Keratinocyte (primary cell): ENCODE results near the gene LRRC27. TPM values are rescaled to one million over a fixed set of nuclear protein-coding genes. Genes with fewer than 3 reads are reported as not detected.

Experiments used
- DNase-seq: peaks from one replicate; pipeline ENCODE4 v3.0.0-alpha.2; 2011; ENCODE audit warnings: low read depth, missing footprints, low spot score
- FAIRE-seq: peaks from 2 replicates; lab custom pipeline; 2011; peaks lifted over from hg19 to GRCh38; lab: Jason Lieb, UNC
- H2AFZ ChIP-seq: 2 replicates; pipeline ENCODE4 v1.6.0; 2012; ENCODE audit warnings: low read length, control low read depth, inconsistent platforms; ENCODE audit not compliant: control insufficient read depth
- H3K27ac ChIP-seq: 2 replicates; pipeline ENCODE4 v1.5.1; 2011; ENCODE audit warnings: low read length; ENCODE audit not compliant: control insufficient read depth, insufficient read depth
- H3K27me3 ChIP-seq: 3 replicates; pipeline ENCODE4 v1.6.0; 2011; ENCODE audit warnings: low read length; ENCODE audit not compliant: control insufficient read depth, insufficient read depth; ENCODE audit errors: extremely low read depth
- H3K36me3 ChIP-seq, 2 experiments: 2 replicates in 1 of 2; 3 replicates in 1 of 2; pipeline ENCODE4 v1.5.1; 2011; ENCODE audit warnings: low read length in 2 of 2, mild to moderate bottlenecking in 1 of 2; ENCODE audit not compliant: control insufficient read depth in 2 of 2, insufficient read depth in 2 of 2; ENCODE audit errors: extremely low read depth in 1 of 2
- H3K4me1 ChIP-seq: 3 replicates; pipeline ENCODE4 v1.5.1; 2011; ENCODE audit warnings: low read length; ENCODE audit not compliant: control insufficient read depth, insufficient read depth; ENCODE audit errors: extremely low read depth
- H3K4me2 ChIP-seq: 3 replicates; pipeline ENCODE4 v1.6.0; 2011; ENCODE audit warnings: low read depth, low read length; ENCODE audit not compliant: control insufficient read depth, insufficient read depth; ENCODE audit errors: extremely low read depth
- H3K4me3 ChIP-seq, 3 experiments: fragments of 200-600 bp in 1 of 3; sonication (generic) in 1 of 3; 2 replicates in 2 of 3; 3 replicates in 1 of 3; pipeline ENCODE4 v1.5.1; 2011 to 2016; ENCODE audit warnings: low read length in 3 of 3, mild to moderate bottlenecking in 3 of 3, control low read depth in 2 of 3, inconsistent platforms in 1 of 3, low read depth in 1 of 3, mixed read lengths in 1 of 3, mixed run types in 1 of 3, moderate library complexity in 1 of 3; ENCODE audit not compliant: control insufficient read depth in 2 of 3, insufficient read depth in 2 of 3; ENCODE audit errors: extremely low read depth in 1 of 3
- H3K79me2 ChIP-seq: 2 replicates; pipeline ENCODE4 v1.6.0; 2012; ENCODE audit warnings: low read length; ENCODE audit not compliant: control insufficient read depth, insufficient read depth
- H3K9ac ChIP-seq: 3 replicates; pipeline ENCODE4 v1.6.0; 2011; ENCODE audit warnings: low read length; ENCODE audit not compliant: control insufficient read depth, insufficient read depth; ENCODE audit errors: extremely low read depth
- H3K9me1 ChIP-seq: 3 replicates; pipeline ENCODE4 v1.6.0; 2011; ENCODE audit warnings: low read length; ENCODE audit not compliant: control insufficient read depth, insufficient read depth; ENCODE audit errors: extremely low read depth
- H3K9me3 ChIP-seq: 2 replicates; pipeline ENCODE4 v1.5.1; 2012; ENCODE audit warnings: low read depth, low read length; ENCODE audit not compliant: control insufficient read depth
- H4K20me1 ChIP-seq: 3 replicates; pipeline ENCODE4 v1.6.0; 2011; ENCODE audit warnings: low read length; ENCODE audit not compliant: control insufficient read depth, insufficient read depth; ENCODE audit errors: extremely low read depth
- EZH2 ChIP-seq: IDR thresholded peaks from one replicate; pipeline ENCODE4 v1.6.1; 2012; ENCODE audit warnings: inconsistent platforms, mild to moderate bottlenecking, low read length, moderate library complexity
- dilution Hi-C: fragments of 300-500 bp; cut with MboI; formaldehyde crosslinking; loops from one replicate; pipeline ENCODE4 v1.7.0; 2020; ENCODE audit warnings: low sequenced_read_pairs; ENCODE audit not compliant: extremely low pct_ligation_motif_present
- polyA plus RNA-seq, 5 experiments: library from polyadenylated mRNA; depleted of rRNA in 3 of 5; stranded (reverse) in 3 of 5; stranded (forward) in 1 of 5; unstranded in 1 of 5; fragments of >200 nt; gene quantifications; 1 replicate in 1 of 5; 2 replicates in 3 of 5; 3 replicates in 1 of 5; pipeline versions ENCODE4 v1.2.1 to v1.2.3, GENCODE V29; 2011 to 2012; ENCODE audit warnings: missing spikeins in 2 of 5, low read depth in 1 of 5, low replicate concordance in 1 of 5
- TF ChIP-seq, protein P1 (sequence below), 3 experiments: IDR thresholded peaks in 1 of 3; conservative IDR thresholded peaks in 1 of 3; optimal IDR thresholded peaks in 1 of 3; 2 replicates in 2 of 3; 3 replicates in 1 of 3; pipeline versions ENCODE3 to v1.5.1; 2011; ENCODE audit warnings: low read length in 3 of 3, mild to moderate bottlenecking in 3 of 3, moderate library complexity in 2 of 3, control low read depth in 1 of 3, inconsistent platforms in 1 of 3; ENCODE audit not compliant: insufficient read depth in 2 of 3; ENCODE audit errors: extremely low read depth in 1 of 3

The LRRC27 gene
- polyA plus RNA-seq, 1 donor (not counting 4 experiments of a cell fraction or from before 2014, with no cell fraction given), result 3.0 TPM

DNA sequence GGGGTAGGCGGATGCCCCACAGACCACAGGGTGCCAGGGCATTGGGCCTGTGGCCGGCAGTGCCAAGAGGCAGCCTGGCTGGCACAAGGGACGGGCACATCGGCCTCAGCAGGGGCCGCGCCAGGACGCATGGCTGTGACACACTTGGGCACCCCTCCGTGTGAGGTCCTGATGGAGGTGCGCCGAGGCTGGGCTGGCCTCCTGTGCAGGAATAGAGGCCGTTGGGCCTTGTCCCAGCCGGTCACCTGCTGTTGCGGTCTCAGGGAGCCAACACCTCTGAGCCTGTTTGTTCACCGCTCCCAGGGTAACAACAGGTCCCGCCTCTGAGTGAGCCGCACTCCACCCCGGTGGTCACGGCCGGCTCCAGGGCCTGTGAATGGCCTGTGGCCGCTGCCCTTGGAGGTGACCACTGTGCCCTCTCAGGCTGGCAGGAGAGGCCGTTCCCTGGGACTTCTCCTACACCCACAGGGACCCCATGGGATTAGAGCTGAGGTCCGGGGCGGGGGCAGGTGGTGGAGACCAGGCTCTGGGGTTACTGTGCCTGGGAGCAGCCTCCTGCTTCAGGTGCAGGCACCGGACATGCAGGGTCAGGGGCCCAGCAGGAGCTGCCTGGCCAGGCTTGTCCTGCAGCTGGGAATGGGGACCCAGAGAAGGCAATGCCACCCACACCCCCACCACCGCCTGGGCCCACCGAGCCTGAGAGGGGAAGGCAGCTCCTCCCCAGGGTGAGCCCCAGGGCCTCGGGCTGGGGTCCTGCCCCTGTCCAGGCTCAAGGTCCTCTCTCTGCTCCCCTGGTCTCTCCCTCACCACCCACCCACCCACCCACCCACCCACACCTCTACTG, 77.1 kb downstream of the LRRC27 start:
- Histone ChIP-seq H3K36me3 (peaks cover 3 to 13% of the 10 kb centered on the region in 2 experiments), H3K9me3 (no peaks in the 10 kb centered on the region), H3K27me3 (no peaks in the 10 kb centered on the region), H3K27ac (no peak overlapping the region), H3K4me1 (peaks cover 50% of the 10 kb centered on the region), H3K4me3 (no peak overlapping the region), H3K9me1 (no peaks in the 10 kb centered on the region), H3K4me2 (peak overlapping the region; percentile 70), H3K9ac (peak overlapping the region; percentile 48), H4K20me1 (no peaks in the 10 kb centered on the region), H3K79me2 (peaks cover 22% of the 10 kb centered on the region), H2AFZ (no peak overlapping the region)
- TF ChIP-seq EZH2, result no peak
- TF ChIP-seq, protein P1, sequence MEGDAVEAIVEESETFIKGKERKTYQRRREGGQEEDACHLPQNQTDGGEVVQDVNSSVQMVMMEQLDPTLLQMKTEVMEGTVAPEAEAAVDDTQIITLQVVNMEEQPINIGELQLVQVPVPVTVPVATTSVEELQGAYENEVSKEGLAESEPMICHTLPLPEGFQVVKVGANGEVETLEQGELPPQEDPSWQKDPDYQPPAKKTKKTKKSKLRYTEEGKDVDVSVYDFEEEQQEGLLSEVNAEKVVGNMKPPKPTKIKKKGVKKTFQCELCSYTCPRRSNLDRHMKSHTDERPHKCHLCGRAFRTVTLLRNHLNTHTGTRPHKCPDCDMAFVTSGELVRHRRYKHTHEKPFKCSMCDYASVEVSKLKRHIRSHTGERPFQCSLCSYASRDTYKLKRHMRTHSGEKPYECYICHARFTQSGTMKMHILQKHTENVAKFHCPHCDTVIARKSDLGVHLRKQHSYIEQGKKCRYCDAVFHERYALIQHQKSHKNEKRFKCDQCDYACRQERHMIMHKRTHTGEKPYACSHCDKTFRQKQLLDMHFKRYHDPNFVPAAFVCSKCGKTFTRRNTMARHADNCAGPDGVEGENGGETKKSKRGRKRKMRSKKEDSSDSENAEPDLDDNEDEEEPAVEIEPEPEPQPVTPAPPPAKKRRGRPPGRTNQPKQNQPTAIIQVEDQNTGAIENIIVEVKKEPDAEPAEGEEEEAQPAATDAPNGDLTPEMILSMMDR (optimal IDR thresholded peaks at IDR 0.05 in 1 of 3, IDR thresholded peaks at IDR 0.05 in 1 of 3, conservative IDR thresholded peaks at IDR 0.05 in 1 of 3; ENCODE audit: extremely low read depth in 1 of 3, insufficient read depth in 2 of 3, low read length in 3 of 3), result no peak
- dilution Hi-C loops, result no loop called here
- FAIRE-seq (no peak), DNase-seq (no peak)

DNA sequence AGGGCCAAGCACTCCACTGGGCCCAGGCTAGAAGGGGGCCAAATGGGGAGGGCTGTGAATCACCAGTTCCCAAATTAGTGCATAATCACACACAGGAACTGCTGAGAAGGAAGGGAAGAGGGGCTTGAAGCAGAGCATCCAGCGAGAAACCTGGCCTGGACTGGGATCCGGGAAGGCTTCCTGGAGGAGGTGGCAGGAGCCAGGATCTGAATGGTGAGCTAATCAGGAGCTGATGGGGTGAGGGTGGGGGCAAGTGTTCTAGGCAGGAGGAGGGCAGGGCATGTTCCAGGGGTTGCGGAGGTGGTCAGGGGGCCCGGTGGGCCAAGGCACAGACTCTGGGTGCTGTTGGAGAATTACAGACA, 77.7 kb downstream of the LRRC27 start:
- Histone ChIP-seq H4K20me1 (no peaks in the 10 kb centered on the region), H3K27me3 (no peaks in the 10 kb centered on the region), H3K79me2 (peaks cover 17% of the 10 kb centered on the region), H2AFZ (no peak overlapping the region), H3K4me1 (peaks cover 48% of the 10 kb centered on the region), H3K27ac (no peak overlapping the region), H3K36me3 (peaks cover 3 to 11% of the 10 kb centered on the region in 2 experiments), H3K9ac (no peak overlapping the region), H3K9me1 (no peaks in the 10 kb centered on the region), H3K4me3 (no peak overlapping the region), H3K9me3 (no peaks in the 10 kb centered on the region), H3K4me2 (no peak overlapping the region)
- DNase-seq, result no peak
- no peak for TF ChIP-seq EZH2
- TF ChIP-seq, protein P1 (optimal IDR thresholded peaks at IDR 0.05 in 1 of 3, IDR thresholded peaks at IDR 0.05 in 1 of 3, conservative IDR thresholded peaks at IDR 0.05 in 1 of 3; ENCODE audit: extremely low read depth in 1 of 3, insufficient read depth in 2 of 3, low read length in 3 of 3), result no peak
- dilution Hi-C loops, result no loop called here
- FAIRE-seq, result no peak
